Natural killer cell treated with Interleukin-12 subunit alpha and Interleukin-12 subunit beta and Interleukin-15 and Interleukin-18, amount 100 ng/mL, for 72 hours (primary cell): ENCODE measurements around the gene SIGLECL1. TPM values are rescaled to one million over a fixed set of nuclear protein-coding genes. Genes with fewer than 3 reads are reported as not detected.

Experiments
- ATAC-seq, 2 donors: fragments of 150-1000 bp; cut with Tn5 transposase in 1 of 2; sonication (Bioruptor Pico), chemical (Tn5 transposase) in 1 of 2; 2 replicates each; pipeline ENCODE4 v1.10.0; 2021
- DNase-seq: peaks from one replicate; pipeline ENCODE4 v3.0.0; 2022; ENCODE audit warnings: low spot score
- H3K27ac Mint-ChIP-seq, 2 donors: 1 replicate in 1 of 2; 2 replicates in 1 of 2; pipeline ENCODE4 v1.8.0; 2022; ENCODE audit warnings: mixed read lengths in 2 of 2, mild to moderate bottlenecking in 1 of 2, moderate library complexity in 1 of 2
- H3K27me3 Mint-ChIP-seq, 2 donors: 1 replicate in 1 of 2; 2 replicates in 1 of 2; pipeline ENCODE4 v1.8.0; 2022; ENCODE audit warnings: mixed read lengths in 2 of 2
- H3K36me3 Mint-ChIP-seq: one replicate; pipeline ENCODE4 v1.8.0; 2022; ENCODE audit warnings: mixed read lengths
- H3K4me1 Mint-ChIP-seq, 2 donors: 1 replicate in 1 of 2; 2 replicates in 1 of 2; pipeline ENCODE4 v1.8.0; 2022; ENCODE audit warnings: low read depth in 2 of 2, mixed read lengths in 2 of 2, mild to moderate bottlenecking in 1 of 2
- H3K4me3 Mint-ChIP-seq: one replicate; pipeline ENCODE4 v1.8.0; 2022; ENCODE audit warnings: mixed read lengths
- H3K9me3 Mint-ChIP-seq: 2 replicates; pipeline ENCODE4 v1.8.0; 2022; ENCODE audit warnings: mixed read lengths
- total RNA-seq, 2 donors: library from RNA; stranded (reverse); gene quantifications; one replicate each; pipeline ENCODE4 v1.2.3, GENCODE V29; 2022

SIGLECL1 gene
- total RNA-seq, 2 donors from 2014 or later = not detected

- H3K4me3 Mint-ChIP-seq = no peak overlapping the region
- no peak for DNase-seq
- no peak overlapping the region for H3K27ac Mint-ChIP-seq
- no peak for ATAC-seq
- no peaks in the 10 kb centered on the region for H3K36me3 Mint-ChIP-seq
- H3K4me1 Mint-ChIP-seq = peaks cover 3 to 4% of the 10 kb centered on the region in 2 donors
- peaks cover 5 to 9% of the 10 kb centered on the region in 2 donors for H3K27me3 Mint-ChIP-seq
- H3K9me3 Mint-ChIP-seq = no peaks in the 10 kb centered on the region
Observed at GRCh38 chr19:51295382-51296126, 44.7 kb downstream of the SIGLECL1 start.

DNA sequence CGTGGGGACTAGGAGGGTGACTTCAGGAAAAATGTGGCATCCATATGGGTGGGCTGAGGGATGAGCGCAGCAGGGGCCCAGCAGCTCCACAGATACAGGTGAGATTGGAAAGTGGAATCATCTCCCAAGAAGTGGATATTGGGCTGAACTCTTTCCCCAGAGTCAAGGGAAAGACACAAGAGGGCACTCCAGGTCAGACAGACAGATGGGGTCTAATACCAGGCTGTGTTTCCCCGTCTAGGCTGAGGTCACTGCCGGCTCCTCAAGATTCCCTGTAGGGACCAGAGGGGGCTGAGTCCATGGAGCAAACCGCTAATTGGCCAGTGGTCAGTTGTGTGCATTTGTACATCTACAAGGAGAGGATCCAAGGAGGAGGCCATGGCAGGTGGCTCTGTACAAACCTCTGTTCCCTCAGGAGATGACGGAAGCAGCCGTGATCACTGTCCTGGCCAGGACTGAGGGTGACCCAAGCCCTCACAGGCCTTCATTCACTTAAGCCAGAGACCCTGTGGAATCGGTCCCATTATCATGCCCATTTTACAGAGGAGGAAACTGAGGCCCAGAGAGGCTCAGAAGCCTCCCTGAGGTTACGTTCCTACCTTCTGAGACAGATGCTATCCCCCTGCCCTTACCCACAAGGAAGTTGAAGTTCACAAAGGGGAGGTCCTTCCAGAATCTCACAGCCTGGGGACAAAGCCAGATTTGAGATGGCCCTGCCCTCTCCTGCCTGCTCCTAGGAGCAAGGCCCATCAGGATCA lies 45.6 kb downstream of the SIGLECL1 start:
- H3K27ac Mint-ChIP-seq = no peak overlapping the region
- H3K4me3 Mint-ChIP-seq = no peak overlapping the region
- H3K36me3 Mint-ChIP-seq = no peaks in the 10 kb centered on the region
- ATAC-seq (no peak), DNase-seq (no peak)
- H3K9me3 Mint-ChIP-seq = no peaks in the 10 kb centered on the region
- H3K27me3 Mint-ChIP-seq = peaks cover 5 to 9% of the 10 kb centered on the region in 2 donors
- peaks cover 3 to 4% of the 10 kb centered on the region in 2 donors for H3K4me1 Mint-ChIP-seq

GRCh38 chr19:51297406-51297805 lies 46.5 kb downstream of the SIGLECL1 start:
- no peak for ATAC-seq
- no peak for DNase-seq
- Mint-ChIP-seq H3K4me3 (no peak overlapping the region), H3K27ac (no peak overlapping the region), H3K36me3 (no peaks in the 10 kb centered on the region), H3K4me1 (peaks cover 3 to 4% of the 10 kb centered on the region in 2 donors), H3K9me3 (no peaks in the 10 kb centered on the region), H3K27me3 (peaks cover 9 to 10% of the 10 kb centered on the region in 2 donors)

- DNase-seq (no peak), ATAC-seq (no peak)
- Mint-ChIP-seq H3K36me3 (no peaks in the 10 kb centered on the region), H3K9me3 (peaks cover 3% of the 10 kb centered on the region), H3K27me3 (peaks cover 16% of the 10 kb centered on the region in 2 donors), H3K4me1 (no peaks in the 10 kb centered on the region), H3K4me3 (no peak overlapping the region), H3K27ac (no peak overlapping the region)
Observed at GRCh38 chr19:51301266-51301665, 50.4 kb downstream of the SIGLECL1 start.

DNA sequence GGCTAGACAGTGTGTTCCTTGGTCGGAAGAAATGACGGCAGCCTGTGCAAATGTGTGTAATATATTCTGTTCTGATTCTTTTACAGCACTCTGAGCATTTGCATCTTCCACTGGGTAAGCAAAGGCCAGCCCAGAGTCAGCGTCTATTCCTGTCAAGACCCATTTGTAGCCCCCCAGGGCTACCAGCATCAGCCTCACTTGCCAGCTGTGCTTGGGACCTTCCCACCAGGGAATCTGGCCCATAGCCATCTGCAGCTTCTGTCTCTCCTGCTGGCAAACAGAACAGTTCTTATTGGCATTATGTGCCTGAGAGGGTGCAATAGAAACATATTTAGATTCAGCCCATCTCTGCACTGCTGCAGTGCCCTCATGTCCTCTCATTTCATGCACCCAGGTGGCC lies 54.6 kb downstream of the SIGLECL1 start:
- no peaks in the 10 kb centered on the region for H3K36me3 Mint-ChIP-seq
- no peak for ATAC-seq
- H3K27me3 Mint-ChIP-seq = peaks cover 41% of the 10 kb centered on the region in 2 donors
- no peak for DNase-seq
- H3K4me1 Mint-ChIP-seq = no peaks in the 10 kb centered on the region
- H3K27ac Mint-ChIP-seq = no peak overlapping the region
- H3K9me3 Mint-ChIP-seq = peaks cover 3% of the 10 kb centered on the region
- H3K4me3 Mint-ChIP-seq = no peak overlapping the region

DNA sequence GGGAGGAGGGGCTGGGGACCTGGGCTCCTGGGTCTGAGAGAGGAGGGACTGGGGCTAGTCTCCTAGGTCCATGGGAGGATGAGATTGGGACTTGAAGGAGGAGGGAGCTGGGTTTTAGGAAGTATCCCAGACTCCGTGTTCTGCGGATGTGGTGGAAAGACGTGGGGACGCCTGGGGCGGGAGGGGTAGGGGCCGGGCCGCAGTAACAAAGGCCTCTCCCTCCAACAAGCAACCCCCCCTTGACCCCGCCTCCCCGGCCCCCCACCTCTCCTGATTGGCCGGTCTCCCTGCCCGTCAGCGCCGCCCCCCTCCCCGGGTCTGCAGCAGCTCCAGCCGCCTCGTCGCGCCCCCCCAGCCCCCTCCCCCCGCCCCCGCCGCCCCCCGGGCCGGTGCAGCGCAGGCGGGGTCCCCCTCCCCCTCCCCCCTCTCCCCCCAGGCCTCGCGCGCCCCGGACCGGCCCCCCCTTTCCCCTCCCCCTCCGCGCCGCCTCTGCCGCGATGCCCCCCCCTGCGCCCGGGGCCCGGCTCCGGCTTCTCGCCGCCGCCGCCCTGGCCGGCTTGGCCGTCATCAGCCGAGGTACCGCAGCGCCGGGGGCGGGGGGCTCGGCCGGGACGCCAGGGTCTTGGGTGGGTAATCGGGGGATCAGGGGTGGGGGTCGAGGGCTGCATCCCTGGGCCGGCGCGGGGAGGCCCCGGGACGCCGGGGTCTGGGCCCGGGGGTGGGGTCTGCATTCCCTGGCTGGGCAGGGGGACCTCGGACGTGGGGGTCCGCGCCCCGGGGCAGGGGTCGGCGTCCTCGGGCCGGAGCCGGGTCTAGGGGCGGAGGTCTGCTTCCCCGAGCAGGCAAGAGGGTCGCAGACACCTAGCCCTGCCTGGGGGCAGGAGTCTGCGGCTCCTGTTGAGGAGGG lies 60.7 kb downstream of the SIGLECL1 start, which contains the start of gene IGLON5:
Gene IGLON5, plus strand, starts transcription at position 294 of the 907 bp plus-strand sequence. Its CDS starts 204 bp downstream, at position 498.
- H3K4me3 Mint-ChIP-seq = no peak within 1 kb of the TSS
- H3K9me3 Mint-ChIP-seq = no peaks in the 10 kb centered on the region
- no peak within 1 kb of the TSS for H3K27ac Mint-ChIP-seq
- H3K4me1 Mint-ChIP-seq = peaks cover 5 to 12% of the 10 kb centered on the region in 2 donors
- DNase-seq = peak; percentile 57
- no peaks in the 10 kb centered on the region for H3K36me3 Mint-ChIP-seq
- no peak for ATAC-seq
- peaks cover 48 to 55% of the 10 kb centered on the region in 2 donors for H3K27me3 Mint-ChIP-seq

GRCh38 chr19:51316688-51317087 lies 65.8 kb downstream of the SIGLECL1 start:
- no peak for ATAC-seq
- no peaks in the 10 kb centered on the region for H3K36me3 Mint-ChIP-seq

DNA sequence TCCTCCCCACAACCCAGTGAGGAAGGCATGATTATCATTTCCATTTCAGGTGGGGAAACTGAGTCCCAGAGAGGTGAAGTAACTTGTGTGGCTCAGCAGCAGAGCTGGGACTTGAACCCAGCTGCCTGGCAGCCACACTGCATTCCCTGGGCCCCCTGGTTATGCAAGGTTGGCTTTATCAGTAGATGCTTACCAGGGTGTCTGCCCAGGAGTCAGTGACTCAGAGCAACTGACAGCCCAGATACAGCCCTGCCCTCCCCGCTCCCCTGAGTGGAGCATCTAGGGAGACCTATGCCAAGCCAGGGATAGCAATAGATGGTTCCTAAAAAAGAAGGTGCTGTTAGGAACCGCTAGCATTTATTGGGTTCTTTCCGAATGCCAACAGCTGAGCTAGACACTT lies 66.5 kb downstream of the SIGLECL1 start:
- Mint-ChIP-seq H3K9me3 (no peaks in the 10 kb centered on the region), H3K36me3 (no peaks in the 10 kb centered on the region), H3K4me1 (peaks cover 6 to 12% of the 10 kb centered on the region in 2 donors), H3K27ac (no peak overlapping the region), H3K27me3 (peaks cover 24 to 37% of the 10 kb centered on the region in 2 donors), H3K4me3 (no peak overlapping the region)
- DNase-seq = no peak
- ATAC-seq = no peak

More at GRCh38 chr19:51316688-51317087, 65.8 kb downstream of the SIGLECL1 start:
- peak; percentile 51 for DNase-seq
- Mint-ChIP-seq H3K4me3 (no peak overlapping the region), H3K27ac (no peak overlapping the region), H3K4me1 (peaks cover 9 to 12% of the 10 kb centered on the region in 2 donors), H3K9me3 (no peaks in the 10 kb centered on the region), H3K27me3 (peaks cover 27 to 41% of the 10 kb centered on the region in 2 donors)

DNA sequence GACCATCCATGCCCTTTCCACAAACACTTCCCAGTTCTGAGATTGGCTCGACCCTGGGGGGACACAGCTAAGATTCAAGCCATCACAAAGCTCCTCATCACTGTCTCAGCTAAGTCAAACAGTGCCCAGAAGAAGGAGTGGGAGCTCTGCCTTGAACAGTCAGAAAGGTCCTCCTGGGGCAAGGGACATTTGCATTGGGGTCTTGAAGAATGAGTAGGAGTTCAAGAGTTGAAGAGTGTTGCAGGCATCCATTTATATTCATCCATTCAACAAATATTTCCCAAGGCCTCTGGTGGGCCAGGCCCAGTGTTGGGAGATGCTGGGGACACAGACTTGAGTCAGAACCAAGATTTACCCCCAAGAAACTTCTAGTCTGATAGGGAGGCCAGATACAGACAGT lies 67.1 kb downstream of the SIGLECL1 start:
- Mint-ChIP-seq H3K4me3 (no peak overlapping the region), H3K36me3 (no peaks in the 10 kb centered on the region), H3K27me3 (peaks cover 28 to 40% of the 10 kb centered on the region in 2 donors), H3K27ac (no peak overlapping the region), H3K9me3 (no peaks in the 10 kb centered on the region), H3K4me1 (peaks cover 6 to 12% of the 10 kb centered on the region in 2 donors)
- DNase-seq = no peak
- no peak for ATAC-seq

Other genes starting within 250 kb of the SIGLECL1 start
- not detected for gene KLK8, start 249.5 kb upstream of the SIGLECL1 start, total RNA-seq
- gene KLK10, start 231.4 kb upstream of the SIGLECL1 start, total RNA-seq = not detected
- gene KLK11, start 224.5 kb upstream of the SIGLECL1 start, total RNA-seq = not detected
- gene KLK12, start 216.1 kb upstream of the SIGLECL1 start, total RNA-seq = not detected
- not detected for gene KLK13, start 186.0 kb upstream of the SIGLECL1 start, total RNA-seq
- 1 to 10 TPM in 1 of 2 donors, under 1 TPM in 1; 0.50 to 2.2 TPM for gene KLK14, start 168.2 kb upstream of the SIGLECL1 start, total RNA-seq
- gene CTU1, start 142.7 kb upstream of the SIGLECL1 start, total RNA-seq = 10 to 100 TPM in 1 of 2 donors, 1 to 10 TPM in 1; 8.1 to 15.4 TPM
- 1 to 10 TPM in 1 of 2 donors, under 1 TPM in 1; 0.69 to 1.1 TPM for gene SIGLEC9, start 126.2 kb upstream of the SIGLECL1 start, total RNA-seq
- 1 to 10 TPM; 7.9 to 8.7 TPM for gene SIGLEC7, start 108.8 kb upstream of the SIGLECL1 start, total RNA-seq
- gene CD33, start 26.0 kb upstream of the SIGLECL1 start, total RNA-seq = 1 to 10 TPM in 1 of 2 donors, under 1 TPM in 1; 0.89 to 1.4 TPM
- under 1 TPM in 1 of 2 donors, not detected in 1; 0.59 TPM for gene IGLON5, start 60.6 kb downstream of the SIGLECL1 start, total RNA-seq
- gene VSIG10L, start 91.1 kb downstream of the SIGLECL1 start, total RNA-seq = 1 to 10 TPM; 1.0 to 2.0 TPM
- gene ETFB, start 115.3 kb downstream of the SIGLECL1 start, total RNA-seq = 10 to 100 TPM; 41.1 to 83.8 TPM
- gene CLDND2, start 117.9 kb downstream of the SIGLECL1 start, total RNA-seq = 10 to 100 TPM; 49.6 to 74.3 TPM
- gene NKG7, start 121.6 kb downstream of the SIGLECL1 start, total RNA-seq = 1,000 to 10,000 TPM; 1,196 to 2,045 TPM
- gene LIM2, start 136.9 kb downstream of the SIGLECL1 start, total RNA-seq = 10 to 100 TPM in 1 of 2 donors, 1 to 10 TPM in 1; 2.1 to 12.6 TPM
- under 1 TPM; 0.78 to 0.98 TPM for gene C19orf84, start 139.5 kb downstream of the SIGLECL1 start, total RNA-seq
- 1 to 10 TPM in 1 of 2 donors, under 1 TPM in 1; 0.28 to 1.5 TPM for gene SIGLEC10, start 166.6 kb downstream of the SIGLECL1 start, total RNA-seq
- not detected for gene SIGLEC8, start 207.4 kb downstream of the SIGLECL1 start, total RNA-seq
- gene CEACAM18, start 227.5 kb downstream of the SIGLECL1 start, total RNA-seq = not detected